Measurements from ENCODE around the gene IQCB1. TPM values are rescaled to one million over a fixed set of nuclear protein-coding genes. Genes with fewer than 3 reads are reported as not detected.

Gene IQCB1
- total and polyA plus RNA-seq, 2 experiments from 2014 or later = 28.8 to 39.0 TPM

- TF ChIP-seq ZNF462 (CRISPR knock-in tag; IDR thresholded peaks at IDR 0.05) (no peak), POLR2AphosphoS5 (IDR thresholded peaks at IDR 0.05; ENCODE audit: low read depth) (no peak), CREB1 (CRISPR knock-in tag; IDR thresholded peaks at IDR 0.05; ENCODE audit: low read depth) (no peak), ZNF114 (CRISPR knock-in tag; IDR thresholded peaks at IDR 0.05) (no peak), ETS1 (IDR thresholded peaks at IDR 0.05) (no peak), REST (IDR thresholded peaks at IDR 0.05; ENCODE audit: unreplicated experiment) (no peak), JUNB (IDR thresholded peaks at IDR 0.05; ENCODE audit: unreplicated experiment) (no peak), CTCF (conservative IDR thresholded peaks at IDR 0.05; ENCODE audit: low read depth in 2 of 2) (no peak)
These were observed 17.1 kb downstream of the IQCB1 start (continued) for GRCh38 chr3:121817753-121818152.
